Body of pancreas (tissue), 4 donors: ENCODE data around the gene CETP.

ENCODE experiments used
- POLR2A ChIP-seq, 3 donors: fragments of 450-650 bp; IDR thresholded peaks; one replicate each; pipeline ENCODE4 v1.6.1; 2016; ENCODE audit warnings: antibody characterized with exemption in 3 of 3, mild to moderate bottlenecking in 2 of 3
- TF ChIP-seq, protein P1 (sequence below), 7 experiments: fragments of 450-650 bp in 4 of 7; fragments of 200-600 bp in 3 of 7; sonication (generic) in 3 of 7; IDR thresholded peaks; one replicate each; pipeline ENCODE4 v1.5.1; 2016 to 2019; ENCODE audit warnings: antibody characterized with exemption in 7 of 7

DNA sequence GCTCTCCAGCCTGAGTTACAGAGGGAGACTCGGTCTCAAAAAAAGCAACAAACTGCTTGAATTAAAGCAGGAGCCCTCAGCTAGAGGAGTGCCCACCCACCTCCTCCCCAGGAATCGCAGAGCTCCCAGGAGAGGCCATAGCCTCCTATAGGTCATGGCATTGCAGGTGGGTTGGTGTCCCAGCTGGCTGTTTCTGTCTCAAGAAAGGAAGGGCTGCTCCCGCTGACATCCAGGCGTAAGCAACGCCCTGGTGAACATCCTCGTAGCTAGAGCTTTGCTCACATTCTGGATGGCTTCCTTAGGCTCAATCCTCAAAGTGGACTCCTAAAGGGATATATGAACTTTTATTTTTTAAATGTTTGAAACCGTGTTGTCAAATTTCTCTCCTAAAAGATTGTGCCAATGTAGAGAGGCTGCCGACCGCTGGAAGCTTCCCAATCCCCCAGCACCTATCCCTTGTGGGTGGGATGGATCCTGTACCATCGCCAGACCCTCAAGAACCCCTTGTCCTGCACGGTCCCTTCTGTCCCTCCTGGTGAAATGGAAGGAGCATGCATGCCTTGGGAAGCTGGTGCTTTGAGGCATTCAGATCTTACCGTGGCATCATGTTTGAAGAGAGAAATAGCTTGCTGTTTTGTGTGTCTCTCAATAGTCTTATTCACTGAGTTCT lies 33.5 kb downstream of the CETP start:
- TF ChIP-seq, protein P1, sequence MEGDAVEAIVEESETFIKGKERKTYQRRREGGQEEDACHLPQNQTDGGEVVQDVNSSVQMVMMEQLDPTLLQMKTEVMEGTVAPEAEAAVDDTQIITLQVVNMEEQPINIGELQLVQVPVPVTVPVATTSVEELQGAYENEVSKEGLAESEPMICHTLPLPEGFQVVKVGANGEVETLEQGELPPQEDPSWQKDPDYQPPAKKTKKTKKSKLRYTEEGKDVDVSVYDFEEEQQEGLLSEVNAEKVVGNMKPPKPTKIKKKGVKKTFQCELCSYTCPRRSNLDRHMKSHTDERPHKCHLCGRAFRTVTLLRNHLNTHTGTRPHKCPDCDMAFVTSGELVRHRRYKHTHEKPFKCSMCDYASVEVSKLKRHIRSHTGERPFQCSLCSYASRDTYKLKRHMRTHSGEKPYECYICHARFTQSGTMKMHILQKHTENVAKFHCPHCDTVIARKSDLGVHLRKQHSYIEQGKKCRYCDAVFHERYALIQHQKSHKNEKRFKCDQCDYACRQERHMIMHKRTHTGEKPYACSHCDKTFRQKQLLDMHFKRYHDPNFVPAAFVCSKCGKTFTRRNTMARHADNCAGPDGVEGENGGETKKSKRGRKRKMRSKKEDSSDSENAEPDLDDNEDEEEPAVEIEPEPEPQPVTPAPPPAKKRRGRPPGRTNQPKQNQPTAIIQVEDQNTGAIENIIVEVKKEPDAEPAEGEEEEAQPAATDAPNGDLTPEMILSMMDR (IDR thresholded peaks at IDR 0.05), result no peak
- TF ChIP-seq POLR2A (IDR thresholded peaks at IDR 0.05), result no peak
